Midbrain (tissue), 1 donor: ENCODE data around the gene GP1BA.
A peak's percentile ranks its signal among the peaks of the same experiment; 100 is the strongest.

Experiments
- DNase-seq: peaks from one replicate; lab custom pipeline; 2025; lab: John Stamatoyannopoulos, UW

Gene GP1BA

DNA sequence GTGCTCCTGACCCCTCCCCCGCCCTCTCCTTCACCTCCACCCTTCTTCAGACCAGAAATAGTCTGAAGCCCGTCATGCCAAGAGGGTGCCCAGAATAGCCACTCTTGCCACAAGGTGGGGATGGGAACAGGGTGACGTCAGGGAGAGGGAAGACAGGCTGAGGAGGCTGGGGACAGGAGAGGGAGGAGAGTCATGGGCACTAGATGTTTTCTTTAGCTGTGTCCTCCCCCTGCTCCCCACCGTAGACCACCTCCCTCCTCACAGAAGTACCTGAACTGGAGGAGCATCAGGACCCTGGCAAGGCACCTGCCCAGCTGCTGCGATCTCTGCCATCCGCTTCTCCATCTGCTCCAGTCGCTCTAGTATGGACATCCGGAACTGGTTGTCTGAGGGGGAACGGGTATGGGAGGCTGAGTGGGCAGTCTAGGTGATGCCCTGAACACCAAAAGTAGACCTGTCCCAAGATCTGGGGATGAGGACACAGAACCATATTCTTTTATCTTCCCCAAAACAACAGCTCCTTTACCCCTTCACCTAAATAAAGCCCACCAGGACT, 42.1 kb downstream of the GP1BA start:
- DNase-seq = no peak

DNA sequence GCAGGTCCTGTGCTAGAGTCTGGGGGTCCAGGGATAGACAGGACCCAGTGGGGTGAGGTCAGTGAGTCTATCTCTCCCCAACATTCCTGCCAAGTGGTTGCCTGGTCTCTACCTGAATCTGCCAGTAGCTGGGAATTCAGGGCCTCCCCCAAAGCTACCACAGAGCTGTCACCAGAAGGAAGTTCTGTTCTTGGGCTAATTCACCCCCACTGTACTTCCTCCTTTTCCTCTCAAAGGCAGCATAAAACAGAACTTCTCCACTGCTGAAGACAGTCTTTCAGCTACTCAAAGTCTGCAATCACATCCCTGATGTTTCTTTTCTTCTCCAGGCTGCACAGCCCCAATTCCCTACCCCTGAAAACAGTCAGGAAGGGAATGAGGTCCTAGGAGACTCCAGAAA, 46.6 kb downstream of the GP1BA start:
- DNase-seq = peak; percentile 8

DNA sequence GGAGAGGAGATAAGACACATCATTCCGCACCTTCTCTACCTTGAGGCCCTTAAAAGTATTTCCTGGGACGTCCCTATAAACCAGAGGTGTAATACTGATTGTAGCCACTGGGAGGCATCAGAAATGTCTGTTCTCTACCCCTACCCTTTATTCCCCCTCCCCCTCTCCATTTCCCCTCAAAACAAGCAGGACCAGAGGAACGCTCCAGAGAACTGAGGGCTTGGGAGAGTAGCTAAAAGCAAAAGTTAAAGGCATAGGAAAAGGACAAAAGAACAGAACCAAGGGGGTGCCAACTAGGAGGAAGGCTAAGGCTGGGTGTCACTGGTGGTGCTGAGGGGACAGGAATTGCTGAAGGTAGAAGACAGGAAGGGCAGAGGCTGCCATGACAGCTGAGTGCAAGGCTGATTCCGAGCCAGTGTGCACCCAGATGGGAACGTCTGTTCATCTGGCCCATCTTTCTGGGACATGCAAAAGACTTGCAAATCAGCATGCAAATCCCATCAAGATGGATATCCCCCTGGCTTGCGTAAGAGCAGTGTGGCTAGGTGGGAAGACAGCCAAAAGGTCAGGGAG, 48.7 kb downstream of the GP1BA start:
- DNase-seq = no peak

DNA sequence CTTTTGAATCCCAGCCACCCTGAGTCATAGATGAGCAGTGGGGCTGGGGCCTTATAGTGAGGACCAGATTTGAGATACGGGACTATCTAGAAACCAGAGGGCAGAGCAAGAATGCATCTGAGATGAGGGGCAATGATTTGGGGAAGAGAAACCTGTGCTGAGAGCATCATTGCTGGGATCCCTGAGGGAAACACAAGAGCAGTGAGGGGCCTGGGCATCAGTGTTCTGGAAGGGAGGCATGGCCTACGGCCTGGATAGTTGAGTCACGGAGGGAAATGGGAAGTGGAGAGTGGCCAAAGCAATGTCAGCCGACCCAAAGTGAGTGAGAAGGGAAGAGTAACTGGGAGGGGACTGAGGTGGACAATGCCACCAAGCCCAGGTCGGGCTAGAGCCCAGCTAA, 50.2 kb downstream of the GP1BA start:
- no peak for DNase-seq
